HG02678 (cell line): ENCODE measurements around the gene DOLPP1.

Experiments
- ATAC-seq: cut with Tn5 transposase; IDR thresholded peaks from one replicate; pipeline ENCODE4 v1.9.1; 2021; ENCODE audit warnings: mild to moderate bottlenecking, moderate library complexity; ENCODE audit not compliant: unreplicated experiment

DOLPP1 gene

GRCh38 chr9:129093602-129094386 is 12.9 kb downstream of the DOLPP1 start:
- no peak for ATAC-seq

GRCh38 chr9:129094387-129095169 is 13.7 kb downstream of the DOLPP1 start:
- no peak for ATAC-seq

- no peak for ATAC-seq
Observed at GRCh38 chr9:129095170-129095667, 14.3 kb downstream of the DOLPP1 start.

- ATAC-seq: no peak
Observed at GRCh38 chr9:129095908-129096307, 15.0 kb downstream of the DOLPP1 start.

- ATAC-seq: no peak
Observed at GRCh38 chr9:129097671-129098306, 16.9 kb downstream of the DOLPP1 start.

GRCh38 chr9:129098328-129098727 is 17.4 kb downstream of the DOLPP1 start:
- no peak for ATAC-seq

- no peak for ATAC-seq
Observed at GRCh38 chr9:129100383-129101169, 19.7 kb downstream of the DOLPP1 start.

GRCh38 chr9:129101279-129101678 is 20.4 kb downstream of the DOLPP1 start:
- no peak for ATAC-seq

- ATAC-seq: no peak
Observed at GRCh38 chr9:129102095-129102525, 21.2 kb downstream of the DOLPP1 start.

GRCh38 chr9:129102791-129103594 is 22.1 kb downstream of the DOLPP1 start:
- ATAC-seq: no peak

- no peak for ATAC-seq
Observed at GRCh38 chr9:129103595-129103965, 22.7 kb downstream of the DOLPP1 start.

- ATAC-seq: no peak
Observed at GRCh38 chr9:129104051-129104450, 23.1 kb downstream of the DOLPP1 start.

- no peak for ATAC-seq
Observed at GRCh38 chr9:129105857-129106694, 25.2 kb downstream of the DOLPP1 start.

- no peak for ATAC-seq
Observed at GRCh38 chr9:129107651-129108050, 26.7 kb downstream of the DOLPP1 start.

GRCh38 chr9:129108083-129108804 is 27.3 kb downstream of the DOLPP1 start:
- ATAC-seq: no peak

GRCh38 chr9:129108805-129109536 is 28.1 kb downstream of the DOLPP1 start:
- ATAC-seq: no peak

GRCh38 chr9:129109537-129109903 is 28.6 kb downstream of the DOLPP1 start:
- ATAC-seq: no peak
